HG03066 (cell line): ENCODE results near the gene USP31.
"Not testable (repeated sequence)": the region's sequence is repeated elsewhere in the genome, so short reads cannot be mapped to it uniquely, and the experiment has no call there.

ENCODE experiments used
- ATAC-seq: cut with Tn5 transposase; IDR thresholded peaks from one replicate; pipeline ENCODE4 v1.9.1; 2021; ENCODE audit warnings: low read depth; ENCODE audit not compliant: unreplicated experiment

Gene USP31

GRCh38 chr16:23156946-23157460 is 7.8 kb upstream of the USP31 start:
- ATAC-seq: no peak

GRCh38 chr16:23156110-23156509 is 6.9 kb upstream of the USP31 start:
- no peak for ATAC-seq

GRCh38 chr16:23155445-23156049 is 6.3 kb upstream of the USP31 start:
- no peak for ATAC-seq

GRCh38 chr16:23152386-23153178 is 3.3 kb upstream of the USP31 start:
- ATAC-seq: no peak

GRCh38 chr16:23149993-23150364 is 727 bp upstream of the USP31 start:
- ATAC-seq: no peak

- peak; percentile 33 for ATAC-seq
Observed at GRCh38 chr16:23148513-23149266, 562 bp downstream of the USP31 start.

- ATAC-seq: no peak
Observed at GRCh38 chr16:23148166-23148512, 1.1 kb downstream of the USP31 start.

- ATAC-seq: no peak
Observed at GRCh38 chr16:23147666-23148065, 1.6 kb downstream of the USP31 start.

- ATAC-seq: no peak
Observed at GRCh38 chr16:23146877-23147601, 2.2 kb downstream of the USP31 start.

GRCh38 chr16:23145608-23146007 is 3.6 kb downstream of the USP31 start:
- no peak for ATAC-seq

GRCh38 chr16:23145186-23145585 is 4.1 kb downstream of the USP31 start:
- no peak for ATAC-seq

- not testable (repeated sequence) for ATAC-seq
Observed at GRCh38 chr16:23144393-23144792, 4.9 kb downstream of the USP31 start.

- no peak for ATAC-seq
Observed at GRCh38 chr16:23143391-23143790, 5.9 kb downstream of the USP31 start.

- ATAC-seq: no peak
Observed at GRCh38 chr16:23141959-23142740, 7.1 kb downstream of the USP31 start.

- no peak for ATAC-seq
Observed at GRCh38 chr16:23141500-23141899, 7.8 kb downstream of the USP31 start.

- no peak for ATAC-seq
Observed at GRCh38 chr16:23141033-23141432, 8.2 kb downstream of the USP31 start.

GRCh38 chr16:23140107-23140506 is 9.1 kb downstream of the USP31 start:
- no peak for ATAC-seq

- ATAC-seq: no peak
Observed at GRCh38 chr16:23137818-23138217, 11.4 kb downstream of the USP31 start.

GRCh38 chr16:23137256-23137655 is 12.0 kb downstream of the USP31 start:
- no peak for ATAC-seq

- ATAC-seq: no peak
Observed at GRCh38 chr16:23134274-23134673, 15.0 kb downstream of the USP31 start.
